CD4-positive, alpha-beta T cell treated with Interleukin-15 for 4 hours (primary cell): ENCODE measurements around the gene ODAM.
"Not testable (repeated sequence)": the region's sequence is repeated elsewhere in the genome, so short reads cannot be mapped to it uniquely, and the experiment has no call there.

Experiments used
- DNase-seq: peaks from one replicate; pipeline ENCODE4 v3.0.0-alpha.2; 2020; ENCODE audit warnings: low spot score

Gene ODAM, protein sequence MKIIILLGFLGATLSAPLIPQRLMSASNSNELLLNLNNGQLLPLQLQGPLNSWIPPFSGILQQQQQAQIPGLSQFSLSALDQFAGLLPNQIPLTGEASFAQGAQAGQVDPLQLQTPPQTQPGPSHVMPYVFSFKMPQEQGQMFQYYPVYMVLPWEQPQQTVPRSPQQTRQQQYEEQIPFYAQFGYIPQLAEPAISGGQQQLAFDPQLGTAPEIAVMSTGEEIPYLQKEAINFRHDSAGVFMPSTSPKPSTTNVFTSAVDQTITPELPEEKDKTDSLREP

DNA sequence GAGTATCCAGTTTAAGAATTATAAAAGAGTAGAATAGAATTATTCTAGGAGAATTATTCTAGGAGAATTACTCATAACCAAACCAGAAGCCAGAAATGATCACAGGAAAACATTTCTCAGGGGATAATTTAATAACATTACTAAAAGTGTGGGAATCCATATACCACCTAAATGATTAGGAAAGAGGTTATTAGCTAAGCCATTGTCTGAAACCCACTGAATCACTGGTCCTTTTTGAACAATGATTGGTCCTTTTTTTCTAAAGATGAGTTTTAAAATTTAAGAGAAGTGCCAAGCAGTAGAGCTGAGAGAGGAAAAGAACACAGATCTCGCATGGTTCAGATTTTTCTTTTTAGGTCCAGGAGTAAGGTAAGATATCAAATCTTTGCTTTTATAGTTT is at the start of gene ODAM:
Gene ODAM, plus strand, starts transcription at position 301 of the 400 bp plus-strand sequence. CDS start 819 bp downstream, outside the sequence.
- DNase-seq = no peak

DNA sequence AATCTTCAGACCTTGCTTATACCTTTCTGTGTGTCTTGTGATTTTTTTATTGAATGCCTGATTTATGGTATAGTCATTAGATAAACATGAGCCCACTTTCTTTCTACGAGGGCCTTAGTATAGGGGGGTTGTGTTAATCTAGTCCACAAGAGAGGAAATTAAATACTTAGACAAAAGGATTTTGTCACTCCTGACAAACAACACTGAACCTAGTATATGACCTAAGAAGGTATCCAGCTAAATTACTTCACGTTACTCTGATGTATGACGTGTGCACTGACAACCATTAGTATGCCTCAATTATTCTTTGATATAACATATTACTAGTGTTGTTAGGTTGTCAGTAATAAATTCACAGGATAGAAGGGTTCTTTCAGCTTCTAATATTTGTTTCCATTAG is 44.3 kb upstream of the ODAM start:
- DNase-seq = no peak

DNA sequence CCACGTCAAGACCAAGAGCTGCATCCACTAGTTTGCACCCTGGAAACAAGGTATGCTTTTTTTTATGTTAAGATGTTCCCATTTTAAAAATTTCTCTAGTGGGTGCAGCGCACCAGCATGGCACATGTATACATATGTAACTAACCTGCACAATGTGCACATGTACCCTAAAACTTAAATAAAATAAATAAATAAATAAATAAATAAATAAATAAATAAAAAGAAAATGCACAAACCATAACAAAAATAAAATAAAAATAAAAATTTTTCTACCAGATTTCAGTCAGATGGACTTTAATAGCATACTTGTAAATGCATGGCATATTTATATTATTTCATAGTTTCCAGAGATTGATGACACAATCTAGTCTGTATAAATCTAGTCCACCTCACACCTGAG is 43.4 kb upstream of the ODAM start:
- no peak for DNase-seq

DNA sequence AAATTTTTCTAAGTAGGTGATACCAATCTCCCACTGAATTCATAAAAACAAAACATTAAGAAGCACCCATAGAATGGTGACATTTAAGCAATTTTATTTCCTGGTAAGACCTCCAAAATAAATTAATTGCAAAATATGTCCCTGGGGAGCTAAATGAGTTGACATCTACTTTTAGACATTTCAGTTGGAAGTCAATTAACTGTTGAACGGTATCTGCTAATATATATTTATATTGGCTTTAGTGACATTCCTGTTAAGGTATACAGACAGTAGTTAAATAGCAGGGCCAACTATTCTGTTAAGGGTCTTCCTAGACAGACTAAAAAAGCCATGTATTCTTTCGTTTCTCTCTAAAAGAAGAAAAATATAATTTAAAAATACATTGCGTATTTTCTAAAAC is 41.6 kb upstream of the ODAM start, which contains the start of gene PRR27:
Gene PRR27, plus strand, starts transcription at position 301 of the 400 bp plus-strand sequence. CDS start 139 bp downstream, outside the sequence.
- no peak for DNase-seq

DNA sequence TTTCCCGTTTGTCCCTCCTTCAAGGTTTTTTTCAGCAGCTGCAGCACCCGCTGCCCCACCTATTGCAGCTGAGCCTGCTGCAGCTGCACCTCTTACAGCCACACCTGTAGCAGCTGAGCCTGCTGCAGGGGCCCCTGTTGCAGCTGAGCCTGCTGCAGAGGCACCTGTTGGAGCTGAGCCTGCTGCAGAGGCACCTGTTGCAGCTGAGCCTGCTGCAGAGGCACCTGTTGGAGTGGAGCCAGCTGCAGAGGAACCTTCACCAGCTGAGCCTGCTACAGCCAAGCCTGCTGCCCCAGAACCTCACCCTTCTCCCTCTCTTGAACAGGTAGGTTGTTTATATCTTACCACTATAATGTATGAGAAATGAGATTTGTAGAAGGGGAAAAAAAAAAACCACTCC is 36.9 kb upstream of the ODAM start:
- no peak for DNase-seq

DNA sequence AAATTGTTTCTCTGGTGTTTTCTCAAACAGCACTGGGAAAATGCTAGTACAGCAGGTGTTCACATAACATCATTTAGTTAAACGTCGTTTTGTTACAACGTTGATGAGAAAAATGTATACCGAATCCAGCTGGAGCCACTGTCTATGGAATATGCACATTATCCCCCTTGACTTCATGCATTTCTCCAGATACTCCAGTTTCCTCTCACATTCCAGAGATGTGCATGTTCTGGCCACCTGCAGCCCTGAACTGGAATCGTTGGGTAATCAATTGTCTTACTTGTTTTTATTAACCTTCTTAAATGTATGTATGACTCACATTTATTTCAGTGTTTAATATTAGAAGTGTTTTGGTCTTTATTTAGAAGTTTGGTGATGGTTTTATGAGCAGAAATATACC is 18.4 kb upstream of the ODAM start:
- no peak for DNase-seq

DNA sequence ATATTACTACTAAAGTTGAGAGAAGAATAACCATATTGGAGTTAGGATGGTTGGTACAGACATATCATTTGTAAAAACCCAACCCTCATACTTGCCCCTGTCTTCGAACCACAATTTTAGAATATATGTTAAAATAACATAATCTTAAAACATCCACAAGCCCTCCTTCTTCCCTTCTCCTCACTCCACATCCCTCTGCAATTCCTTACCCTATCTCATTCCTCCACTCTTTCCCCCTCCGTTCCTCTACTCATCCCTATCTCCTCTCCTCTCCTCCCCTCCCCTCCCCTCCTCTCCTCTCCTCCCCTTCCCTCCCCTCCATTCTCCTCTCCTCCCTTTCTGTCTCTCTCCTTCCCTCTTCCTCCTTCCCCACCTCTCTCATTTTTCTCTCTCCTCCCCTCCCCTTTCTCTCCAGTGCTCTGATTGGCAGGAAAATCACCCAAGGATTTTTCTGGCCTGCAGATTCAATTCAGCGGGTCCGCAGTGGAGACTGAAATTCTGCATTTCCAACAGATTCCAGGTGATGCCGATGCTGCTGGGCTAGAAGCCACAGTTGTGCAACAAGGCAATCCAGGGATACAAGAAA is 17.4 kb upstream of the ODAM start:
- DNase-seq = no peak

DNA sequence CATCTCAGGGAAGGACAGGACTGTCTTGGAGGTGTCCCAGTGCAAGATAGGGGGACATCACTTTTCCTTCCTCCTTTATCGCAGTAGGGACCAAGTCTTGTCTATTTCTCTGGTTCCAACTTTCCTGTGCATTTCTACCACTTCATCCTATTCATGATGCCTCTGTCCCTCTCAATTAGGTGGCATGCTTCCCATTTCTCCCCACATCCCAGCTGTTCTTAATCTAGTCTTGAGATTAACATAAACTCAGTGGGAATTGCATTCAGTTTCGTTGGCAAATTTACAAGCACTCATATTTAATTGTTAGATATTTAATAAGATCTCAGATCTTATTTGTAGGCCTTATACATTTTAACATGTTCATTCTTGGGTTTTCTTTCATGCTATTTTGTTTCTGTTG is 15.7 kb upstream of the ODAM start:
- no peak for DNase-seq

DNA sequence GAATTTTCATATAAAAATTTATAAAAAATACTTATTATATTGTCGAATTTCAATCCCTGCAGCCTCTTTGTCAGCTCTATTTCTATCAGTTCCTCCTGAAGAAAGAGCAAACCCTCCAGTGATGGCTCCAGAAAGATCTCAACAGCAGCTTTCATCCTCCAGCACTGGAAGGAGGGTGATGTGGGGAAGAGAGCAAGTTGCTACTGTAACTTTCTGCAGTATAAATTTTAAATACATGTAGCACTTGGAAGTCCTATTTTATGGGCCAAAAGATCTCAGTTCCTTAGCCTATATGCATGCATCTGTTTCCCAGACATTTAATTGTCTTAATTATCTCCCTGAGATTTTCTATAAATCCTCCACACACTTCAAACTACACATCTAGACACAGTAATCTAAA is 13.7 kb upstream of the ODAM start:
- no peak for DNase-seq

DNA sequence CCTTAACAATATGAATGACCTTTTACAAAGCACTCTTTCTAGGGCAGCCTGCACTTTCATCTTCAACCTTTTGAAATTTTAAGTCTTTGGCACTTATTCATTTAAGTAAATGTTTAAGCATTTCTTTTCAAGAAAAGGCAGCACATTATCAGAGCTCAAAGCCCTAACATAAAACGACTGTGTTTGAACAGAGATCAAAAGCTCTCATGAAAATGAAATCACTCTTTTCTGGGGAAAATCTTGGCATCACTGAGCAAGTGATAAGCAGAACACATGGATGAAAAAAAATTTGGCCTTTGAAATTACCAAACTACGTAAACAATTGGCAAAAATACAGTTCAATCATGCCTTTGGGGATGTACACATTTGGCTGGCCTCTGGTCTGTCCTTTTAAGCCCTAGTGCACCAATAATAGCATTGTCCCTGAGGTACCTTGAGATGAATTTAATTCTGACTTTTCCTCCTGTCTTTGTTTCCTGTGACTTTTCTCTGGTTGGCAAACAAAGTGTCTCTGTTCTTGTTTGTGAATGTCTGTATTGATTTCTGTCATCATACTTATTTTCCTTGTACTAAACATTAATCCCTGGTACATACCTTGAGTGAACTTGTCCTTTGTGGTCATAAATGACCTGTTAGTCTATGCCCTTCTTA is 12.9 kb upstream of the ODAM start:
- DNase-seq = no peak

DNA sequence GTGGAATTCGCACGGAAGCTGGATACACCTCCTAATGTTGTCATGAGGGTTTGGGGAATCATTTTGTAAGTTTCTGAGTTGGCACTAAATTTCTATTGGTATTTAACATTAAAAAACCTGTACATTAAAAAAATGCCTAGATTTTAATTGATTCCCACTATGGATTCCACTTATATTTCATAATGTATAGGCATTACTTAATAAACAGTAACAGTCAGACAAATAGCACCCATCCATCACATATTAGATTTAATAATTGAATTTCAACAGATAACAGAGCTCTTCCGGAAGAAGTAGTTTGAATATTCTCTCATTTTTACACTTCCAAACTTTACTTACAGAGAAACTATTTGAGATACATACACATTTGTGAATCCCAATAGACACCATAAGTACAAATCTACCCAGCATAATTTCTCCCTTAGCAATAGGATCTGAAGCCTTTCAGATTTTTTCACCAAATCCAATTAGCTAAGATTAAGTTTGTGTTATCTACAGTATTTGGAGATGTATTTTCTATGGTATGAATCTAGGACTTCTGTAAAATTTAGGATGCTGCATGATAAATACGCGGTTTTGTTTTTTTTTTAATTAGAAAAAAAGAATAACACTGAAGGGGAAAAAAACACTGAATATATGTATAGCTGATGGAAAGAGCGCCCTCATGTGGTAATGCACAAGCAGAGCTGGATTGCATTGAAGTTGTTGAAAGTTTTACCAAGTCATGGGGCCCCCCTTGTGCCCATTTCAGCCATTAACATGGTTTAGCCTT is 12.2 kb upstream of the ODAM start:
- no peak for DNase-seq

DNA sequence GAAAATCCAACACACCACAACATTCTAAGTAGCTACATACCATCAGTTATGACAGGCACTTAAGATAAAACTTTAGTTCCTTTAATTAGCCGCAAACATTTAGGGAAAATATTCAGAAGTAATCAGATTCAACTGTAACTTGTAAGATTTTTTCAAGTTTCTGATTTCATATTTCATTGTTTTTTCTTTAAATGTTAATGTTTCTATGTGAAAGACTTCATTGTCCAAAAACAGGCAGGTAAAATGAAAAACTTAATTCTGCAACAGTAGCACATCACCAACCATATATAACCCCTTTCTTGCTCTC is 11.6 kb upstream of the ODAM start:
- no peak for DNase-seq

DNA sequence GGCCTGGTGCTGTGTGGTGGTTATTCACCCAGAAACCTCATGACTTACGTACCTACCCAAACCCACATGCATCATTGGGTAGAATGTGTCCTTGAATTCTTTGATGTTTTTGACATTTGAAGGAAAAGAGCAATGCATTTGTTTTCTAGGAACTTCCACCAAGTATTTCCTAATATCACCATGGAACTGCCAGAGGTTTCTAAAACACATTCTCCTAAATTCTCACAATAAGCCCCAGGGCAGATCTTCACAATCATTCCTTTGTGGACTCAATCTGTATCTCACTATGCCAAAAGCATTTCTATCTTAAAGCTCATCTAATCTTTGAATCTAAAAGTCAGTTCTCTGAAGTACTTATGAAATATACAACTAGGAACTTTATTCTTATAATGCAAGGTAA is 8.3 kb upstream of the ODAM start:
- DNase-seq = no peak

DNA sequence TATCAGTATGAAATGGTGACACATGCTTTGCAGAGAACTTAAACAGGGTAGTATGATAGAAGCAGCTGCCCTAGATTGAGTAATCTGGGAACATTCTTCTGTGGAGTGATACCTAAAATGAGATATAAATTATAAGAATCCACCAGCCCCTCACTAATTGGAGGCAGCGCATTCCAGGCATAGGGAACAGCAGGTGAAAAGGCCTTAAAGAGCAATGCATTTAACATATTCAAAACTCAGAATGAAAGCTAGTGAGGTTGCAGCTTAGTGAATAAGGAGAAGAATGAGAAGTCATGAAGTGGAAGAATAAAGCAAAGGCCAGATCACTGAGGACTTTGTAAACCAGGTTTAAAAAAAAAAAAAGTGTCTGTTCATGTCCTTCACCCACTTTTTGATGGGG is 4.9 kb upstream of the ODAM start:
- DNase-seq = no peak

DNA sequence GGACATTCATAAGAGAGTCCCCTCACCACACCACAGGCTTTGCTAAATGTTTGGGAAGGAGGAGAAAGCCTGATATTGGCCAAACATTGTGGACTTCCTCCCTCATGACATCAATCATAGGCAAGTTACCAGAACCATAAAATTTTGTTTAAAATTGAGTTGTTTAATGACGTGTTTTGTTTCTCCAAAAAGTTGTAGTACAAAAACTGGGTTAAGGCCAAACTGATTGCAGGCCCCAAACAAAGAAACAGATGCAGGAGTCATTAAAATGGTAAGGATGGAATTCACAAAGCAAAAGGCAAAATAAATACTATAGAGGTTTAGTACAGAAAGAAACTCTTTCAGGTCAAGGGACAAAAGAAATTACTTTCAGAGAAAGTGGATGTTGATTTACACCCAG is 3.9 kb upstream of the ODAM start:
- no peak for DNase-seq

DNA sequence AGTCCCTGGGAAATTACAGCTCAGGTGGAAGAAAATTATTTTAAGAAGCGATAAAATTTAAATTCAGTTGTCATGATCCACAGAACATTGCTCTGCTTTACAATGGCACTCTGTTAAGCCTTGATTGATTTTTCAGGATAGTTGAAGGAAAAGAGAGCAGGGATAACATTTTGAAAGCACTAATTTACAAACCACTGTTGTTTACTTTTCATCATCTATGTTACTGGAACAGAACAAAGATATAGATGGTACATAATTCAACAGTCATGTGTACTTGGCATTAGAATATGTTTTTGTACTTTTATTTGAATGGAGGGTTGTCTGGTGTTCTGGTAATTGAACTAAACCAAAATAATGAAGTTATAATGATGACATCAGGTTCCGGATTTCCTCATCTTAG is 2.6 kb upstream of the ODAM start:
- no peak for DNase-seq

DNA sequence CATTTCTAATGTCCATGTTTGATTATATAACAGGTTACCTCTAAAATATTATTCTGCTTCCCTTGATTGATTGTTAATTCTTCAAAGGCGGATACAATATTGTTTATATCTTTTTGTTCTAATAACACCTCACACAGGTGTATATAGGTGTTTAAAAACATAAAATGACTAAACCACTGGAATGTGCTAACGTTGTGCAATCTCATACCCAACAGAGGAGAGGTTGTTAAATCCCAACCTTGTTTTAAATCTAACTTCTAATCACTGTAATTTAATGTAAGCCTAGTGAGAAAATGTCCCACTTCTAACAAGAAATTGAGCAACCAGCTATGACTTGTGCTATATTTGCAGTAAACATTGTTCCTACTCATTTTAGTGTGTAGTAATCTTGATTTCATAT is 1.3 kb downstream of the ODAM start:
- no peak for DNase-seq

DNA sequence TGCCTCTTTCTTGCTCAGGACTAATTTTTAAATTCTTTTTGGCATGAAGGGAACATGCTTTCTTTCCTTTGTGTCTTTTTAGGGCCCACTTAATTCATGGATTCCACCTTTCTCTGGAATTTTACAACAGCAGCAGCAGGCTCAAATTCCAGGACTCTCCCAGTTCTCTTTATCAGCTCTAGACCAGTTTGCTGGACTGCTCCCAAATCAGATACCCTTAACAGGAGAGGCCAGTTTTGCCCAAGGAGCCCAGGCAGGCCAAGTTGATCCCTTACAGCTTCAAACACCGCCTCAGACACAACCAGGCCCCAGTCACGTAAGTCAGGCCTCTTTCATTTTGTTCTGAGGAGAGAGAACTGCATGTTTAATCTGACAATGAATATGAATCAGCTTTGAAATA is 2.3 kb downstream of the ODAM start:
- DNase-seq = no peak

DNA sequence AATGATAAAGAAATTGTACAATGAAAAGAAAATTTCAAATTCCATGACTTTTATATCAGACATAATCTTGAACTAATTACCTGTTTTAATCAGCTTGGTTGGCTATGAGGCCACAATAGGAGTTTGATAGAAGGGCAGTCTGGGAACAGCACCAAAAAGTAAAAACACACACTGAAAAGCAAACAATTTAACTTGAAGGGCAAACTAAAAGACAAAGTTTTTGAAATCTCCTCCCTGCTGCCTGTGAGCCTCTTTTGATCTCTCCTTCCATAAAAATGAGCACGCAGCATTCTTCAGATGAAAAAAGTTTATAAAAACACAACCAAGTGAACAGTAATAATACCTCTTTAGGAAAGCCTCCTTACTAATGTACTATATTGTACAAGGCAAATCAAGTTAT is 8.1 kb downstream of the ODAM start:
- DNase-seq = no peak

DNA sequence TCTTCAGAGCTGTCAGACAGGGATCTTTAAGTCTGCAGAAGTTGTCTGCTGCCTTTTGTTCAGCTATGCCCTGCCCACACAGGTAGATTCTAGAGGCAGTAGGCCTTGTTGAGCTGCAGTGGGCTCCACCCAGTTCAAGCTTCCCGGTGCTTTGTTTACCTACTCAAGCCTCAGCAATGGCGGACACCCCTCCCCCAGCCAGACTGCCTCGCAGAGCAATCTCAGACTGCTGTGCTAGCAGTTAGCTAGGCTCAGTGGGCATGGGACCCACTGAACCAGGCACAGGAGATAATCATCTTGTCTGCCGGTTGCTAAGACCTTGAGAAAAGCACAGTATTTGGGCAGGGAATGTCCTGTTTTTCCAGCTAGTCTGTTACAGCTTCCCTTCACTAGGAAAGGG is 17.2 kb downstream of the ODAM start:
- DNase-seq = not testable (repeated sequence)

DNA sequence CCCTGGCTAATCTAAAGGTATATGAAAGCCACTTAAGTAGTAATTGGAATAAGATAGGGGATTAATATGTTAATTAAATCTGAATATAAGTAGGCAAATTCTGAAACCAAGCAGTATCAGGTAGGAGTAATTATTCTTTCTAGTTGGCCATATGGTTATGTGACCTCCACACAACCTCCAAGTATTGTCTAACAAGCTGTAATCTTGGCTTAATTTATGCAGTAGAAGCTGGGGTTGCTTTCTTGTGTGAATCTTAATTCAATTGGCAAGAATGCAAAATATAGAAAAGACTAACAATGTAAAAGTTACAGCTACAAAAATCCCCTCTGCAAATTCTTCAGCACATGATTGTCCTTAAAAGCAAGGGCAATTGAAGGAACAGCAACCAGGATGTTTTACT is 20.6 kb downstream of the ODAM start:
- DNase-seq = not testable (repeated sequence)

DNA sequence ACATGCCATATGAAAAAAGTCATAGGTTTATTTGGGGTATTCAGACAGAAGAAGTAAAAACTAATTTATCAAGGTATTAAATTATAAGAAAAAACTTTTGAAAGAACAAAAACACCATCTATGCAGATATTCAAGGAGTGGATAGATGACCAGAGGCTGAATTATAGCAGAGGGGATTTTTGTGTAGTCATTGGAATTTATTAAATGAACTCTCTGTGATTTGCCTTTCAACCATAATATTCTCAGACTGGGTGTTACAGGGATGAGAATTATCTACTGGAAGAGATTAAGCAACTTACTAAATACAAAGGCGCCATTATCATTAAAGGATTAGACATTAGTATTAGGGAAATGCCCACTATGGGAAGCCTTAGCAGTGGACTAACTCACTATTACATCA is 21.0 kb downstream of the ODAM start:
- not testable (repeated sequence) for DNase-seq

DNA sequence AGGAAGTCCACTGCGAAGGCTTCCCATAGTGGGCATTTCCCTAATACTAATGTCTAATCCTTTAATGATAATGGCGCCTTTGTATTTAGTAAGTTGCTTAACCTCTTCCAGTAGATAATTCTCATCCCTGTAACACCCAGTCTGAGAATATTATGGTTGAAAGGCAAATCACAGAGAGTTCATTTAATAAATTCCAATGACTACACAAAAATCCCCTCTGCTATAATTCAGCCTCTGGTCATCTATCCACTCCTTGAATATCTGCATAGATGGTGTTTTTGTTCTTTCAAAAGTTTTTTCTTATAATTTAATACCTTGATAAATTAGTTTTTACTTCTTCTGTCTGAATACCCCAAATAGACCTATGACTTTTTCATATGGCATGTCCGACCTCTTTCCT is 25.9 kb downstream of the ODAM start:
- DNase-seq = not testable (repeated sequence)
